ENCODE measurements around the gene SLC39A12.

The SLC39A12 gene

GRCh38 chr10:18066947-18067346 lies 115.2 kb downstream of the SLC39A12 start:
- DNase-seq: no peak

GRCh38 chr10:18068401-18068800 lies 116.7 kb downstream of the SLC39A12 start:
- DNase-seq: no peak

DNA sequence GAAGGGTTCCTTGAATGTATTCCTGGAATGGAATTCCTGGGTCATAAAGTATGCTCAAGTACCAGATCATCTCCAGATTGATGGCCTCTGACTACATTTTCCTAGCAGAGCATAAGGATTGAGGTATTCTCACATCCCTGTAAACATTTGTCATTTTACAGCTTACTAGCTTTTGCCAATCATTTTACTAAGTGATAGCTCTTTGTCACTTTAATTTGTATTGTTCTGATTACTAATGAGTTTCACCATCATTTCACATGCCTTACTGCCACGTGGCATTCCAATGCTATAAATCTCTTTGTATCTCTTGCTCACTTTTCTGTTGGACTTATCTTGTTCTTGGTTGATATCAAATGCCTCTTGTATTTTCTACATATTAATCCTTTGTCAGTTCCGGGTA lies 119.9 kb downstream of the SLC39A12 start:
- no peak for DNase-seq

GRCh38 chr10:18073314-18073713 lies 121.6 kb downstream of the SLC39A12 start:
- DNase-seq: no peak

GRCh38 chr10:18075881-18076280 lies 124.2 kb downstream of the SLC39A12 start:
- DNase-seq: no peak

DNA sequence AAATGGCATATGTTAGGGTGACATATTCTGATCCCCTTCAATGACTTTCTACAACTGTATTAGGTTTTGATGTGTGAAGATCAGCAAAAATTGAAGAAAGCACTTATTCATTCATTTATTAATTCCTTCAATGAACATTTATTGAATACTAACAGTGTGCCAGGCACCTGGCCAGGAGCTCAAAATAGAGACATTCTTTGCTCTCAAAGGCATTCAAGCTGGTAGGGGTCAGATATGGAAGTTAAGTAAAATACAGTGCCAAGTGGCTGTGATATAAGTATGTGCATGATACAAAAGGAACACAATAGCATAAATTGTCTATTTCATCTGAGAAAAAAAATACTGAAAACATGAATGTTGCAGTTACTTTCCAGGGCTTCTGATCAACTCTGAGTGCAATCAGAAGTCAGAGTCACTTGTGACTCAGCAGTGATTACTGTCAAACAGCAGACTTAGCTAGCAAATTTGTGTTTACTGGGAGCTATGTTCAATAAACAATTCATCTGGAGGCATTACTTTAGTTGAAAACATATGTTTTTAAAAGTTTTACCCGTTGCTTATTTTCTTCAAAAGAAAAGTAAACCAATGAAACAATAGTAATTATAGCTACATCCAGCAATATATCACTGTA lies 128.1 kb downstream of the SLC39A12 start:
- no peak for DNase-seq

DNA sequence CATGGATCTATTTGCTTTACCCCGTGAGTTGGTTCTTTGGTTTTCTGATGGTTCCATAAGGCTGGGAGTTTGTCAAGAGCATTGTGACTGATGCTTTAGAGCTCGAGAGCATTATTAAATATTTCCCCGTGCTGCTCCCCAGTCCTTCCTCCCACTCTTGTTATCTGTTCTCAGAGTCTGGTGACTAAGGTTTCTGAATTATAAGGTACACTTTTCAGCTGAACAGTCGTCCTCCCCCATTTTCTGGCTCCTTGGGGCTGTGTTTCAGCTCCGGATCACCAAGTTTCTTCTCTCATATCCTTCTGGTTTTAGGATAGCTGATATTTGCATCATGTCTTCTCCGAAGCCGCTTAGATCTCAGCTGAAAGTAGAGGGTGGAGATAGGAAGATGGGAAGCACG lies 130.7 kb downstream of the SLC39A12 start:
- DNase-seq: no peak

- DNase-seq: no peak
Observed at GRCh38 chr10:18085855-18086254, 134.1 kb downstream of the SLC39A12 start.

- no peak for DNase-seq
Observed at GRCh38 chr10:18086746-18087145, 135.0 kb downstream of the SLC39A12 start.

DNA sequence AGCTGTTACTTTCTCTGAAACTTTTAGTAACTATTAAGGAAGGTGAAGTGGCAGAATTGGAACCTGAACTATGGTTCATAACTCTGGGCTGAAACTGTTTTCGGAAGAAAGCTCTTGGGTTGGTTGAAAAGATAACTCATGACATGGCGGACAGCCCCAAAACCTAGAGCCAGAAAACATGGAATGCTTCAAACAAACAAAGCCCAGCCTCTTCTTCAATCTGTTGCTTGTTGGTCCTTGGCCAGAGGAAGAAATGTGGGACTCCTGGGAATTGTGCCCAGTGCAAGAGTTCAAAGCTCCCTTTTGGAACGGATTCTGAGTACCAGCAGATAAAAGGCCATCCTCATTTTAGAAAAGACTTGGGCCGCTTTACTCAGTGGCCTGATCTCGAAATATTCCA lies 135.6 kb downstream of the SLC39A12 start:
- DNase-seq: no peak

All from NCI-H69 (cell line).